ENCODE measurements around the gene SNX1. TPM values are rescaled to one million over a fixed set of nuclear protein-coding genes. Genes with fewer than 3 reads are reported as not detected.
A peak's percentile ranks its signal among the peaks of the same experiment; 100 is the strongest.

Gene SNX1
- total and polyA plus RNA-seq, 2 donors (not counting 3 experiments of a cell fraction or from before 2014, with no cell fraction given) = 56.0 to 113 TPM

DNA sequence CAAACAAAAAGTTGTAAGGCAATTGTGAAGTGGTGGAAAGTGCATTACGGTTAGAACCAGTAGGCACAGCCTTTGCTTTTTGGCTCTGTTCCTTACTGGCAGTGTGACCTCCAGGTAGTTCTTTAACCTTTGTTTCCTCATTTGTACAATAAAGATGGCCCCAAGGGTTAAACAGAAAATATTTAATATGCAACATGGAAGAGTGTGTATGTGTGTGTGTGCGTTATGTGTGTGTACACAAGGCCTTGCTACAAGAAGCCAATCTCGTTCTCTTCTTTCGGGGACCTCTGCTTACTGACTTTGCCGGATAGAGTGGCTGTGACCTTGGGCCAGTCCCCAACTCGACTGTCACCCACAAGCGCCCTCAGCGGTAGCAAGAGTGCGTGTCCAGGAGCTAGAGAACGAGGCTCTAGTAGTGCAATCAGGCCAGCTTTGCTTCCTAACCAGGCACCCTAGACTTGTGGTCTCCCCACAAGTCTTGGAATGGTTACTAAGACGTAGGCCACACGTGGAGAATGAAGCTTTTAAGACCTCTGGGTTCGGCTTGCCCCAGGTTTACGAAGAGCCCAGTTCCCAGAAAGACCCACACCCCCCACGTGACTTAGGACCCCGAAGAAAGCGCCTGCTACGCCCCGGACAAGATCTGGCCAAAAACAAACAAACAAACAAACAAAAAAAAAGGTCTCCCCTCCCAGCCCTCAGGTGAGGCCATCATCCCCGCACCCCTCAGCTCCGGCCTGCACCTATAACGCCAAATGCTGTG, 2.7 kb upstream of the SNX1 start:
- ChIA-PET POLR2A (interaction anchor here (0.7 to 1.0 kb wide), 3 partner anchors 21 to 626 kb away, joined by 3 to 5 read pairs (median 3); no protein-coding TSS in a partner anchor), CTCF (interaction anchor here (0.9 to 3.4 kb wide), 10 partner anchors 12 to 483 kb away, joined by 3 to 16 read pairs (median 4); no protein-coding TSS in a partner anchor)
- intact Hi-C loops (cut with micrococcal nuclease) = no loop called here
- H4K20me1 ChIP-seq (replicated peaks; ENCODE audit: control insufficient read depth, extremely low read depth, insufficient read depth, low read length) = no peaks in the 10 kb centered on the region
- peak overlapping the region; percentile 72 for H3K4me2 ChIP-seq (ENCODE audit: insufficient read depth, low read length)
- no peaks in the 10 kb centered on the region for H3K9me3 ChIP-seq (replicated peaks; ENCODE audit: control insufficient read depth, insufficient read depth, low read length)
- no peaks in the 10 kb centered on the region for H3K9me1 ChIP-seq (replicated peaks; ENCODE audit: control insufficient read depth, extremely low read depth, insufficient read depth, low read length)
- no peaks in the 10 kb centered on the region for H3K27me3 ChIP-seq (ENCODE audit: control insufficient read depth in 2 of 2, insufficient read depth in 2 of 2, low read length in 2 of 2)
- BruUV-seq (replicated peaks) = TSS peak; percentile 57
- TF ChIP-seq, protein P1, sequence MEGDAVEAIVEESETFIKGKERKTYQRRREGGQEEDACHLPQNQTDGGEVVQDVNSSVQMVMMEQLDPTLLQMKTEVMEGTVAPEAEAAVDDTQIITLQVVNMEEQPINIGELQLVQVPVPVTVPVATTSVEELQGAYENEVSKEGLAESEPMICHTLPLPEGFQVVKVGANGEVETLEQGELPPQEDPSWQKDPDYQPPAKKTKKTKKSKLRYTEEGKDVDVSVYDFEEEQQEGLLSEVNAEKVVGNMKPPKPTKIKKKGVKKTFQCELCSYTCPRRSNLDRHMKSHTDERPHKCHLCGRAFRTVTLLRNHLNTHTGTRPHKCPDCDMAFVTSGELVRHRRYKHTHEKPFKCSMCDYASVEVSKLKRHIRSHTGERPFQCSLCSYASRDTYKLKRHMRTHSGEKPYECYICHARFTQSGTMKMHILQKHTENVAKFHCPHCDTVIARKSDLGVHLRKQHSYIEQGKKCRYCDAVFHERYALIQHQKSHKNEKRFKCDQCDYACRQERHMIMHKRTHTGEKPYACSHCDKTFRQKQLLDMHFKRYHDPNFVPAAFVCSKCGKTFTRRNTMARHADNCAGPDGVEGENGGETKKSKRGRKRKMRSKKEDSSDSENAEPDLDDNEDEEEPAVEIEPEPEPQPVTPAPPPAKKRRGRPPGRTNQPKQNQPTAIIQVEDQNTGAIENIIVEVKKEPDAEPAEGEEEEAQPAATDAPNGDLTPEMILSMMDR (IDR thresholded peaks at IDR 0.05; ENCODE audit: extremely low read depth in 1 of 2, insufficient read depth in 1 of 2, low read depth in 1 of 2, low read length in 2 of 2) = peak in 1 of 2 donors; percentile 6
- TF ChIP-seq MYC (IDR thresholded peaks at IDR 0.05; ENCODE audit: low read depth, low read length) (no peak), JUN (IDR thresholded peaks at IDR 0.05; ENCODE audit: borderline replicate concordance, insufficient read depth, insufficient read length, low read depth) (no peak), FOS (IDR thresholded peaks at IDR 0.05; ENCODE audit: borderline replicate concordance, insufficient read depth, low read length) (no peak), EZH2 (IDR thresholded peaks at IDR 0.05; ENCODE audit: borderline replicate concordance, low read depth, low read length, severe bottlenecking) (no peak), GATA2 (IDR thresholded peaks at IDR 0.05; ENCODE audit: insufficient read depth, insufficient read length, low read depth, low read length) (no peak), POLR2A (IDR thresholded peaks at IDR 0.05; ENCODE audit: low read depth, low read length) (no peak), POLR2AphosphoS5 (IDR thresholded peaks at IDR 0.05; ENCODE audit: insufficient read depth, low read depth, low read length) (no peak)
- TF ChIP-seq, protein P2, sequence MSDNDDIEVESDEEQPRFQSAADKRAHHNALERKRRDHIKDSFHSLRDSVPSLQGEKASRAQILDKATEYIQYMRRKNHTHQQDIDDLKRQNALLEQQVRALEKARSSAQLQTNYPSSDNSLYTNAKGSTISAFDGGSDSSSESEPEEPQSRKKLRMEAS (IDR thresholded peaks at IDR 0.05; ENCODE audit: insufficient read depth, insufficient read length) = peak; percentile 29
- FAIRE-seq (no peak), DNase-seq (ENCODE audit: low read depth, low spot score) (peak; percentile 65)
- peaks cover 2% of the 10 kb centered on the region in 2 experiments for H3K36me3 ChIP-seq (ENCODE audit: control insufficient read depth in 2 of 2, extremely low read depth in 1 of 2, insufficient read depth in 2 of 2, low read length in 2 of 2)
- peak overlapping the region; percentile 86 for H3K27ac ChIP-seq (ENCODE audit: insufficient read depth, low read depth, low read length)
- peak overlapping the region; percentile 49 to 87 (median 66) for H3K4me3 ChIP-seq (replicated peaks in 1 of 3; ENCODE audit: insufficient read depth in 1 of 3, low read depth in 1 of 3, low read length in 3 of 3)
- peak overlapping the region; percentile 60 for H2AFZ ChIP-seq (ENCODE audit: low read depth, low read length)
- peaks cover 34% of the 10 kb centered on the region for H3K4me1 ChIP-seq (ENCODE audit: control insufficient read depth, extremely low read depth, insufficient read depth, low read length)
- dilution Hi-C loops (cut with MboI; ENCODE audit: extremely low pct_ligation_motif_present, low sequenced_read_pairs) = no loop called here
- peaks cover 45% of the 10 kb centered on the region for H3K79me2 ChIP-seq (ENCODE audit: control insufficient read depth, insufficient read depth, low read length)
- H3K9ac ChIP-seq (replicated peaks; ENCODE audit: extremely low read depth, insufficient read depth, low read length) = peak overlapping the region; percentile 86

All from endothelial cell of umbilical vein (primary cell).